AG04450 (cell line): Measurements from ENCODE around the gene NCS1. TPM values are rescaled to one million over a fixed set of nuclear protein-coding genes. Genes with fewer than 3 reads are reported as not detected.

Source experiments
- CTCF ChIA-PET: fragments of 300-600, 350-600 bp; formaldehyde crosslinking; extraction: SDS; loops from one replicate; lab custom pipeline; 2022; ENCODE audit warnings: antibody characterized with exemption, inconsistent platforms; lab: Charles Lee
- POLR2A ChIA-PET: fragments of 350-600 bp; formaldehyde crosslinking; extraction: SDS; loops from one replicate; lab custom pipeline; 2021; ENCODE audit warnings: antibody characterized with exemption, inconsistent platforms; lab: Yijun Ruan, JAX
- DNase-seq: peaks from one replicate; pipeline ENCODE4 v3.0.0-alpha.2; 2011; ENCODE audit warnings: low read depth, low spot score
- H3K27ac ChIP-seq: one replicate; pipeline ENCODE4 v1.5.1; 2012; ENCODE audit warnings: low read depth, low read length, control low read depth
- H3K27me3 ChIP-seq: one replicate; pipeline ENCODE4 v1.6.0; 2012; ENCODE audit warnings: low read length; ENCODE audit not compliant: control insufficient read depth, insufficient read depth
- H3K4me3 ChIP-seq: 2 replicates; pipeline ENCODE4 v1.5.1; 2011; ENCODE audit warnings: mild to moderate bottlenecking, low read depth, low read length, control low read depth
- H3K9me3 ChIP-seq: 2 replicates; pipeline ENCODE4 v1.5.1; 2012; ENCODE audit warnings: low read length; ENCODE audit not compliant: control insufficient read depth, insufficient read depth
- CTCF ChIP-seq: IDR thresholded peaks from 2 replicates; pipeline ENCODE4 v1.5.1; 2011; ENCODE audit warnings: low read depth, low read length, control low read depth, inconsistent platforms
- polyA plus RNA-seq: library from polyadenylated mRNA; depleted of rRNA; stranded (reverse); fragments of >200 nt; gene quantifications from 2 replicates; pipeline ENCODE4 v1.2.3, GENCODE V29; 2011

NCS1 gene
- polyA plus RNA-seq, 1 experiment, result 68.3 TPM

- CTCF ChIA-PET, result no interaction called here
- TF ChIP-seq CTCF, result no peak
- Histone ChIP-seq H3K4me3 (no peak overlapping the region), H3K9me3 (no peaks in the 10 kb centered on the region), H3K27ac (no peak overlapping the region), H3K27me3 (no peaks in the 10 kb centered on the region)
- no peak for DNase-seq
- POLR2A ChIA-PET, result no interaction called here
Measured at GRCh38 chr9:130165579-130165978, 6.6 kb upstream of the NCS1 start.

- no peak for DNase-seq
- Histone ChIP-seq H3K27ac (no peak overlapping the region), H3K9me3 (no peaks in the 10 kb centered on the region), H3K27me3 (no peaks in the 10 kb centered on the region), H3K4me3 (no peak overlapping the region)
- ChIA-PET POLR2A (no interaction called here), CTCF (no interaction called here)
- no peak for TF ChIP-seq CTCF
Measured at GRCh38 chr9:130166399-130166798, 5.8 kb upstream of the NCS1 start.

- CTCF ChIA-PET, result no interaction called here
- POLR2A ChIA-PET, result no interaction called here
- no peak for DNase-seq
- peak; percentile 17; the same call in 1 of the 2 replicates for TF ChIP-seq CTCF
- Histone ChIP-seq H3K27ac (no peak overlapping the region), H3K4me3 (no peak overlapping the region), H3K9me3 (no peaks in the 10 kb centered on the region; the same call in 1 of the 2 replicates), H3K27me3 (no peaks in the 10 kb centered on the region)
Measured at GRCh38 chr9:130167927-130168326, 4.3 kb upstream of the NCS1 start.

- DNase-seq, result no peak
- Histone ChIP-seq H3K27me3 (no peaks in the 10 kb centered on the region), H3K9me3 (no peaks in the 10 kb centered on the region; the same call in 1 of the 2 replicates), H3K27ac (no peak overlapping the region), H3K4me3 (peak overlapping the region; percentile 48)
- TF ChIP-seq CTCF, result no peak
- ChIA-PET CTCF (no interaction called here), POLR2A (interaction anchor here (1.0 kb wide), 1 partner anchor 49 kb away, joined by 4 read pairs; no protein-coding TSS in a partner anchor)
Measured at GRCh38 chr9:130171226-130172148, 717 bp upstream of the NCS1 start.
